ENCODE data around the gene TBC1D26. TPM values are rescaled to one million over a fixed set of nuclear protein-coding genes. Genes with fewer than 3 reads are reported as not detected.
"Not testable (repeated sequence)": the region's sequence is repeated elsewhere in the genome, so short reads cannot be mapped to it uniquely, and the experiment has no call there.

The TBC1D26 gene
- not detected in 2 replicates for polyA plus RNA-seq (2012; rRNA removed)
- 0.01 TPM in 1 of 2 replicates, not detected in the other for polyA plus RNA-seq (2012; cell fraction: cytosol; rRNA removed)
- 0.12 and 0.23 TPM in 2 replicates for polyA plus RNA-seq (2012; cell fraction: nucleus; rRNA removed)

DNA sequence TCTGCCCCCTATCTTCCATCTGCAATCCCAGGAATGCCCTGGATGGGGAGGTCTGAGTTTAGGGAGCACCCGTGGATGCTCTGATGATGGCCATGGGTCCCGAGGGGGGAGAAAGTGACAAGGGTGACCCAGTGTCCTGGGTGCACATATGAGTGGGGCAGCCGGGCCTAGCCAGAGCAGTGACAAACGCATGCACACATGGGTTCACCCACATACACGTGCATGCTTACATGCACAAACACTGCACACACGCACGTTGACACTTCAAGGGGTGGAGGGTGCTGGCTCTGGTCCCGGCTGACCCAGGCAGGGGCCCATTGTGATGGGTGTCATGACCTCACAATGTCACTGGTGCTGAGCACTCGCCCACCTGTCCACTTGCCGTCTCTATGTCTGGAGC is at the start of gene TBC1D26:
TBC1D26 (plus strand) TSS at position 384 of the 400 bp plus-strand sequence. CDS start 3,066 bp downstream, outside the sequence.
- H3K9ac ChIP-seq; H3K27me3 ChIP-seq (ENCODE audit: insufficient read depth); H3F3A ChIP-seq (replicated peaks; ENCODE audit: insufficient read depth); H3K4me2 ChIP-seq; H3K79me2 ChIP-seq (ENCODE audit: insufficient read depth); DNase-seq; H3K4me3 ChIP-seq (ENCODE audit: low read depth in 2 of 2, low read length in 1 of 2); H3K9me3 ChIP-seq; H2AFZ ChIP-seq (ENCODE audit: low read depth); H3K36me3 ChIP-seq (replicated peaks in 1 of 2; ENCODE audit: control insufficient read depth in 1 of 2, insufficient read depth in 2 of 2, low read length in 1 of 2); H3K27ac ChIP-seq (ENCODE audit: low read depth in 2 of 2, low read length in 1 of 2); CTCF ChIA-PET; H3K9me2 ChIP-seq; H3K4me1 ChIP-seq (ENCODE audit: control insufficient read depth in 1 of 2, insufficient read depth in 2 of 2, low read depth in 1 of 2, low read length in 1 of 2); H4K20me1 ChIP-seq (ENCODE audit: insufficient read depth); POLR2A ChIA-PET: not testable (repeated sequence)
- 72% methylated on average over 2 of the region's 10 CpGs for WGBS (ENCODE audit: low lambda C conversion rate)

DNA sequence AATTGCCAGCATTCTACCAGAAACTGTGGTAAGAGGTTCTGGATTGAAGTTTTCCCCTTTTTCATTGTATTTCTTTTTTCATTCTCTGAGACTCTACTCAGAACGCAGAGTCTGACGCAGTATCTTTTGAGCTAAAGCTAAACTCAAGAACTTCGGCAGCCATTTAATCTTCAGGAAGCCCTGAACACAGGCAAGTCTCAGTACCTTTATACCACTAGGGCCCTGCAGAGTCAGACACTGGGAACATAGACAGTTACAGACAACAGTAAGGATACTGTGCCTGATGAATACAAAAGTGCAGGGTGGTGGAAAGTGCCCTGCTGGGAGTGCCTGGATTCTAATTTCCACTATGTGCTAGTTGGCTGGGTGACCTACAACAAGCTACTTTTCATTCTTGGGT is 48.9 kb upstream of the TBC1D26 start:
- WGBS (ENCODE audit: low lambda C conversion rate): 98% methylated on average over 3 of the region's 3 CpGs
- H3F3A ChIP-seq (replicated peaks; ENCODE audit: insufficient read depth); POLR2A ChIA-PET; H3K36me3 ChIP-seq (replicated peaks in 1 of 2; ENCODE audit: control insufficient read depth in 1 of 2, insufficient read depth in 2 of 2, low read length in 1 of 2); H3K27ac ChIP-seq (ENCODE audit: low read depth in 2 of 2, low read length in 1 of 2); CTCF ChIA-PET; H3K79me2 ChIP-seq (ENCODE audit: insufficient read depth); H3K9me3 ChIP-seq; H3K9ac ChIP-seq; H3K9me2 ChIP-seq; H4K20me1 ChIP-seq (ENCODE audit: insufficient read depth); H3K27me3 ChIP-seq (ENCODE audit: insufficient read depth); DNase-seq; H3K4me1 ChIP-seq (ENCODE audit: control insufficient read depth in 1 of 2, insufficient read depth in 2 of 2, low read depth in 1 of 2, low read length in 1 of 2): not testable (repeated sequence)
- H3K4me2 ChIP-seq: peak overlapping the region; percentile 98
- peak overlapping the region; percentile 100; the same call in 1 of the 2 replicates for H2AFZ ChIP-seq (ENCODE audit: low read depth)
- peak overlapping the region; percentile 56 to 86; a peak in 3 of 4 replicates for H3K4me3 ChIP-seq (ENCODE audit: low read depth in 2 of 2, low read length in 1 of 2)

DNA sequence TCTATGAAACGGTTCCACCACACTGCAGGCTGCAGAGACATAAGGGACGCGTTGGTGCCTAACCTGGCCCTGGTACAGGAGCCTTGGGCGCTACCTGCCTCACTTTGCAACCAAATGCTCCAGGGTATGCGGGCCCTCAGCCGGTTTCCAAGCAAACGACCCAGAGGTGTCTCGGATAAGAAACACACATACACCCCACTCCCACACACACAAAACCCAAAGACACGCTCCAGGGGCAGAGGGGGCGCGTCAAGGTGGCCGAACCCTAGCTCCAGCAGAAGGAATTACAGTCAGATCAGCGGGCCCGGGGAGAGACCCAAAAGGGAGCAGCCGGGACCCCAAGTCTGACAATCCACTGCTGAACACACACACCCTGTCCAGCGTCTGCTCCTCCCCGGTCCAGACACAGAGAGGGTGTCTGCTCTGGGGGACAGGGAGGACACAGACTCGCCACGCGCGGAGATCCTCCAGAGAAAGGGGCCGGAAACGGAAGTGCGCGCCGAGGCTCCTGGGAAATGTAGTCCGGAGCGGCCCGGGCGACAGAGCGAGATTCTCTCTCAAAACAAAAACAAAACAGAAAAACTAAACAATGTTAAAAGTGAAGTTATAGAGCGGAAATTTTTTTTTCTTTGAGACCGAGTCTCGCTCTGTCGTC is 48.1 kb upstream of the TBC1D26 start, which contains the start of gene TRIM16:
TRIM16 (minus strand) TSS at position 488 of the 655 bp plus-strand sequence. CDS start 32,702 bp downstream, outside the sequence.
- DNase-seq: peak; percentile 74
- H3K4me1 ChIP-seq (ENCODE audit: control insufficient read depth in 1 of 2, insufficient read depth in 2 of 2, low read depth in 1 of 2, low read length in 1 of 2); H3K36me3 ChIP-seq (replicated peaks in 1 of 2; ENCODE audit: control insufficient read depth in 1 of 2, insufficient read depth in 2 of 2, low read length in 1 of 2); H3K79me2 ChIP-seq (ENCODE audit: insufficient read depth); H3K27me3 ChIP-seq (ENCODE audit: insufficient read depth); H3K9me2 ChIP-seq; H3F3A ChIP-seq (replicated peaks; ENCODE audit: insufficient read depth); CTCF ChIA-PET; H4K20me1 ChIP-seq (ENCODE audit: insufficient read depth); POLR2A ChIA-PET; H3K9me3 ChIP-seq: not testable (repeated sequence)
- WGBS (ENCODE audit: low lambda C conversion rate): 1% methylated on average over 26 of the region's 35 CpGs
- H3K27ac ChIP-seq (ENCODE audit: low read depth in 2 of 2, low read length in 1 of 2): peak within 1 kb of the TSS in 1 of 2 experiments; percentile 57; a peak in 1 of 4 replicates
- H3K9ac ChIP-seq: peak within 1 kb of the TSS; percentile 77
- TF ChIP-seq, protein P1, sequence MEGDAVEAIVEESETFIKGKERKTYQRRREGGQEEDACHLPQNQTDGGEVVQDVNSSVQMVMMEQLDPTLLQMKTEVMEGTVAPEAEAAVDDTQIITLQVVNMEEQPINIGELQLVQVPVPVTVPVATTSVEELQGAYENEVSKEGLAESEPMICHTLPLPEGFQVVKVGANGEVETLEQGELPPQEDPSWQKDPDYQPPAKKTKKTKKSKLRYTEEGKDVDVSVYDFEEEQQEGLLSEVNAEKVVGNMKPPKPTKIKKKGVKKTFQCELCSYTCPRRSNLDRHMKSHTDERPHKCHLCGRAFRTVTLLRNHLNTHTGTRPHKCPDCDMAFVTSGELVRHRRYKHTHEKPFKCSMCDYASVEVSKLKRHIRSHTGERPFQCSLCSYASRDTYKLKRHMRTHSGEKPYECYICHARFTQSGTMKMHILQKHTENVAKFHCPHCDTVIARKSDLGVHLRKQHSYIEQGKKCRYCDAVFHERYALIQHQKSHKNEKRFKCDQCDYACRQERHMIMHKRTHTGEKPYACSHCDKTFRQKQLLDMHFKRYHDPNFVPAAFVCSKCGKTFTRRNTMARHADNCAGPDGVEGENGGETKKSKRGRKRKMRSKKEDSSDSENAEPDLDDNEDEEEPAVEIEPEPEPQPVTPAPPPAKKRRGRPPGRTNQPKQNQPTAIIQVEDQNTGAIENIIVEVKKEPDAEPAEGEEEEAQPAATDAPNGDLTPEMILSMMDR (IDR thresholded peaks at IDR 0.05): peak; percentile 44
- TF ChIP-seq, protein P2, sequence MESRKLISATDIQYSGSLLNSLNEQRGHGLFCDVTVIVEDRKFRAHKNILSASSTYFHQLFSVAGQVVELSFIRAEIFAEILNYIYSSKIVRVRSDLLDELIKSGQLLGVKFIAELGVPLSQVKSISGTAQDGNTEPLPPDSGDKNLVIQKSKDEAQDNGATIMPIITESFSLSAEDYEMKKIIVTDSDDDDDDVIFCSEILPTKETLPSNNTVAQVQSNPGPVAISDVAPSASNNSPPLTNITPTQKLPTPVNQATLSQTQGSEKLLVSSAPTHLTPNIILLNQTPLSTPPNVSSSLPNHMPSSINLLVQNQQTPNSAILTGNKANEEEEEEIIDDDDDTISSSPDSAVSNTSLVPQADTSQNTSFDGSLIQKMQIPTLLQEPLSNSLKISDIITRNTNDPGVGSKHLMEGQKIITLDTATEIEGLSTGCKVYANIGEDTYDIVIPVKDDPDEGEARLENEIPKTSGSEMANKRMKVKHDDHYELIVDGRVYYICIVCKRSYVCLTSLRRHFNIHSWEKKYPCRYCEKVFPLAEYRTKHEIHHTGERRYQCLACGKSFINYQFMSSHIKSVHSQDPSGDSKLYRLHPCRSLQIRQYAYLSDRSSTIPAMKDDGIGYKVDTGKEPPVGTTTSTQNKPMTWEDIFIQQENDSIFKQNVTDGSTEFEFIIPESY (IDR thresholded peaks at IDR 0.05; ENCODE audit: borderline replicate concordance, low read depth): 0 out of 2 replicates have a peak, but pooled peaks have one; percentile 46
- TF ChIP-seq, protein P3, sequence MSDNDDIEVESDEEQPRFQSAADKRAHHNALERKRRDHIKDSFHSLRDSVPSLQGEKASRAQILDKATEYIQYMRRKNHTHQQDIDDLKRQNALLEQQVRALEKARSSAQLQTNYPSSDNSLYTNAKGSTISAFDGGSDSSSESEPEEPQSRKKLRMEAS (IDR thresholded peaks at IDR 0.05; ENCODE audit: low read depth): peak; percentile 92
- peak; percentile 67 for TF ChIP-seq TAF1 (IDR thresholded peaks at IDR 0.05; ENCODE audit: borderline replicate concordance, low read depth, low read length)
- peak; percentile 91 for TF ChIP-seq GABPA (IDR thresholded peaks at IDR 0.05; ENCODE audit: low read depth)
- TF ChIP-seq POLR2AphosphoS5 (IDR thresholded peaks at IDR 0.05; ENCODE audit: low read depth, low read length): peak; percentile 67
- TF ChIP-seq MXI1 (IDR thresholded peaks at IDR 0.05; ENCODE audit: low read depth, low read length): peak; percentile 29; the same call in 1 of the 2 replicates
- peak; percentile 65 for TF ChIP-seq ELF1 (IDR thresholded peaks at IDR 0.05)
- peak within 1 kb of the TSS; percentile 56 to 86 for H3K4me3 ChIP-seq (ENCODE audit: low read depth in 2 of 2, low read length in 1 of 2)
- H2AFZ ChIP-seq (ENCODE audit: low read depth): peak within 1 kb of the TSS; percentile 100
- peak within 1 kb of the TSS; percentile 98 for H3K4me2 ChIP-seq

DNA sequence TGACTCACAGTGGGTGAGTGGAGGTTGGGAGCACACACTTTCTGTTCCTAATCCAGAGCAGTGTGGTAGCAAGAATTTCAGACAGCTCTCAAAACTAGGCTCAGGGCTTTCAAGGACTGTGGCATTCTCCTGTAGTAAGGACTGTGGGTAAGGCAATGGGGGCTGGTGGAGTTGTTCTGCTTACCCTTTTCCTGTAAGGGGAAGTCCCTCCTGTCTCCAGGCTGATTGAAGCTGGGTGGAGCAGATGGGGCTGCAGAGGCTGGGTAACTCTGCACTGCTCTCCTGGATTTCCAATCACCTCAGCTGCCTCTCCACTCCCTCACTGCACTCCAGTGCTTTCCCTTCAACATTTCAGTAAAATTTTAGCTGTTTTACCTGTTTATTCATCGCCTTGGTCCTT is 44.6 kb upstream of the TBC1D26 start:
- H2AFZ ChIP-seq (ENCODE audit: low read depth); H3K27me3 ChIP-seq (ENCODE audit: insufficient read depth); H3K9me3 ChIP-seq; H3K9me2 ChIP-seq; CTCF ChIA-PET; H3K27ac ChIP-seq (ENCODE audit: low read depth in 2 of 2, low read length in 1 of 2); H3K4me1 ChIP-seq (ENCODE audit: control insufficient read depth in 1 of 2, insufficient read depth in 2 of 2, low read depth in 1 of 2, low read length in 1 of 2); H3K4me2 ChIP-seq; H3K4me3 ChIP-seq (ENCODE audit: low read depth in 2 of 2, low read length in 1 of 2); H3K36me3 ChIP-seq (replicated peaks in 1 of 2; ENCODE audit: control insufficient read depth in 1 of 2, insufficient read depth in 2 of 2, low read length in 1 of 2); H3K79me2 ChIP-seq (ENCODE audit: insufficient read depth); POLR2A ChIA-PET; H3K9ac ChIP-seq; H3F3A ChIP-seq (replicated peaks; ENCODE audit: insufficient read depth); DNase-seq; H4K20me1 ChIP-seq (ENCODE audit: insufficient read depth): not testable (repeated sequence)
- 75% methylated on average over 1 of the region's 1 CpG for WGBS (ENCODE audit: low lambda C conversion rate)
